ENCODE measurements around the gene CSTF1.

The CSTF1 gene

DNA sequence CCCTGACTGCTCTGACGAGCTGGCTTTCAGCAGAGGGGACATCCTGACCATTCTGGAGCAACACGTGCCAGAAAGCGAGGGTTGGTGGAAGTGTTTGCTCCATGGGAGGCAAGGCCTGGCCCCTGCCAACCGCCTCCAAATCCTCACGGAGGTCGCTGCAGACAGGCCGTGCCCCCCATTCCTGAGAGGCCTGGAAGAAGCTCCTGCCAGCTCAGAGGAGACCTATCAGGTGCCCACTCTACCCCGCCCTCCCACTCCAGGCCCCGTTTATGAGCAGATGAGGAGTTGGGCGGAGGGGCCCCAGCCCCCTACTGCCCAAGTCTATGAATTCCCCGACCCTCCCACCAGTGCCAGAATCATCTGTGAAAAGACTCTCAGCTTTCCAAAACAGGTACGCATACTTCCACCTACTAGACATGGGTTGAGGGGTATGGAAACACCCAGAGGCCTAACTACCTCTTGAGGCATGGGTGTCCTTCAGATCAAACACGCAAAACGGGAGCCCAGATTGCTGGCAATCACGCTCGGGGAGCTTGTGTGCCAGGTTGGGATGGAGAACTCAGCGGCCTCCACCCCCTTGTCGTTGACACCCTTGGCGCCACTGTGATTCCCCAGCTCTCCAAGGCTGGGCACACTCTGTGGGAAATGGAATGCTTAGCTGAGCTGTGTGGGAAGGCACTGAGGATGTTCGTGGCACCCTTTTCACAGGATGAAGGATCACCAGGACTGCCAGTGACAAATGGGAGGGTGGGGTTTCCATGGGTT lies 44.9 kb downstream of the CSTF1 start:
- TF ChIP-seq, protein P1, sequence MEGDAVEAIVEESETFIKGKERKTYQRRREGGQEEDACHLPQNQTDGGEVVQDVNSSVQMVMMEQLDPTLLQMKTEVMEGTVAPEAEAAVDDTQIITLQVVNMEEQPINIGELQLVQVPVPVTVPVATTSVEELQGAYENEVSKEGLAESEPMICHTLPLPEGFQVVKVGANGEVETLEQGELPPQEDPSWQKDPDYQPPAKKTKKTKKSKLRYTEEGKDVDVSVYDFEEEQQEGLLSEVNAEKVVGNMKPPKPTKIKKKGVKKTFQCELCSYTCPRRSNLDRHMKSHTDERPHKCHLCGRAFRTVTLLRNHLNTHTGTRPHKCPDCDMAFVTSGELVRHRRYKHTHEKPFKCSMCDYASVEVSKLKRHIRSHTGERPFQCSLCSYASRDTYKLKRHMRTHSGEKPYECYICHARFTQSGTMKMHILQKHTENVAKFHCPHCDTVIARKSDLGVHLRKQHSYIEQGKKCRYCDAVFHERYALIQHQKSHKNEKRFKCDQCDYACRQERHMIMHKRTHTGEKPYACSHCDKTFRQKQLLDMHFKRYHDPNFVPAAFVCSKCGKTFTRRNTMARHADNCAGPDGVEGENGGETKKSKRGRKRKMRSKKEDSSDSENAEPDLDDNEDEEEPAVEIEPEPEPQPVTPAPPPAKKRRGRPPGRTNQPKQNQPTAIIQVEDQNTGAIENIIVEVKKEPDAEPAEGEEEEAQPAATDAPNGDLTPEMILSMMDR (IDR thresholded peaks at IDR 0.05; ENCODE audit: low read depth, low read length): no peak
- no peak overlapping the region for H3K4me3 ChIP-seq (replicated peaks in 1 of 2; ENCODE audit: low read depth in 2 of 2, low read length in 2 of 2)
- DNase-seq (ENCODE audit: low read depth in 2 of 2): no peak

DNA sequence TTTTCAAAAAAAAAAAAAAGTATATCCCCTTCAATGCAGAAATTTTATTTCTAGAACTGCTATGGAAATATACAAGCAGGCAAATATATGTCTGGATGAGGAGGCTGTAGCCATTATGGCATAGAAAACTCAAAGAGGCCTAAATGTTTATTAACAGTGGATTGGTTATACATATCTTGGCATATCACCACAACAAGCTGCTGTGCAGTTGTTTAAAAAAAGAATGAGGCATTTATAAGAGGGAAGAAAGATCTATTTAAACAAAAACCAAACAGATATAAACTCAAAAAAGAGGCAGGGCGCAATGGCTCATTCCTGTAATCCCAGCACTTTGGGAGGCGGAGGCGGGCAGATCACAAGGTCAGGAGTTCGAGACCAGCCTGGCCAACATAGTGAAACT lies 45.8 kb downstream of the CSTF1 start:
- DNase-seq (ENCODE audit: low read depth in 2 of 2): no peak
- no peak overlapping the region for H3K4me3 ChIP-seq (replicated peaks in 1 of 2; ENCODE audit: low read depth in 2 of 2, low read length in 2 of 2)
- TF ChIP-seq, protein P1 (IDR thresholded peaks at IDR 0.05; ENCODE audit: low read depth, low read length): no peak

DNA sequence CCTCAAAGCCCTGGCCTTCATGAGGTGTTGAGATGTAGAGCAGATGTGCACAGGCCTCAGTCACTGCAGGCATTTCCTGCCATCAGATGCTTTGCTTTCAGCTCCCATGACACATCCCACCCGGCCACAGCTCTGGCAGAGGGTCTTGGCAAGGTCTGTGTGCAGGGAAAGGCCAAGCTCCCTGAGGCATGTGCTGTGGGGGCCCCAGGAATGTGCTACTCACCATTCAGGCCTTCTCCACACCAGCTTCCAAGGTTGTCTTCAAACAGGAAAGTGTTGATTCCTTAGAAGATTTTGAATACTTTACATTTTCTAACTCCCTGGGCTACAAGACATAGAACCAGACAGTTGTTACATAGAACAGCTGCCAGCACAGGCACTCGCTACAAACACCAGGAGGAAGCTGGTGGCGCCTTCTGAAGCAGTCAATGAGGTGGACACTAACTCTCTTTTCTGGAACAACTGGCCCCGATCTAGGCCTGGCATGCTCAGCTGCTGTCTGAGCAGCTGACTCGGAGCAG lies 47.4 kb downstream of the CSTF1 start:
- DNase-seq (ENCODE audit: low read depth in 2 of 2): peak; percentile 97 to 99
- no peak overlapping the region for H3K4me3 ChIP-seq (replicated peaks in 1 of 2; ENCODE audit: low read depth in 2 of 2, low read length in 2 of 2)
- TF ChIP-seq, protein P1 (IDR thresholded peaks at IDR 0.05; ENCODE audit: low read depth, low read length): no peak

DNA sequence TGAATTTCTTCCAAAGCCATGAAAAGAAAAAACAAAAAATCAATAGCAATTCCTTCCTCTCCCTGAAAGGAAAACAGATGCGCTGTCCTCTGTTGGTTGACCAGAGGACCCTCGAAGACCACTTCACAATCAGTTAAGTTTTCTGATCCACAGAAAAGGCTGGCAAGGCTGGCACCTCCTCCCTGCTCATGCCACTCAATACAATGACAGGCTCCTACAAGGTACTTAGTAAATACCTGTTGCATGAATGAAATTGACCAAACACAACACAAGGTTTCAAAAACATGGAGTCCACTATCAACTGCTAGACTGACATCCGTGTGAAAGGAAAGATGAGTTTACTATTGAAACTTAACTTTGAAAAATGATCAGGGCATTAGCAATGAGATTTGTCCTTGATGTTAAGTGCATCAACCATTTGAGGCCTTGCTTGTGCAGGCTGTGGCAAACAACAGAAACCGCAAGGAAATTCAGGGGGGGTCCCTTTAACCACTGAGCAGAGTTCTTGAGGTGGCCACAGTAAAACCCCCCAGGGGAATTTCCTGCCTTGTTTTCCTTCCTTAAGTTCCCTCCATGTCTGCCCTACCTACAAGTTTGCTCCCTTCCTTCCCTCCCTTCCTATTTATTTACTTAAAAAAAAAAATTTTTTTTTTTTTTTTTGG lies 48.0 kb downstream of the CSTF1 start:
- no peak for DNase-seq (ENCODE audit: low read depth in 2 of 2)
- H3K4me3 ChIP-seq (replicated peaks in 1 of 2; ENCODE audit: low read depth in 2 of 2, low read length in 2 of 2): no peak overlapping the region
- TF ChIP-seq, protein P1 (IDR thresholded peaks at IDR 0.05; ENCODE audit: low read depth, low read length): no peak

DNA sequence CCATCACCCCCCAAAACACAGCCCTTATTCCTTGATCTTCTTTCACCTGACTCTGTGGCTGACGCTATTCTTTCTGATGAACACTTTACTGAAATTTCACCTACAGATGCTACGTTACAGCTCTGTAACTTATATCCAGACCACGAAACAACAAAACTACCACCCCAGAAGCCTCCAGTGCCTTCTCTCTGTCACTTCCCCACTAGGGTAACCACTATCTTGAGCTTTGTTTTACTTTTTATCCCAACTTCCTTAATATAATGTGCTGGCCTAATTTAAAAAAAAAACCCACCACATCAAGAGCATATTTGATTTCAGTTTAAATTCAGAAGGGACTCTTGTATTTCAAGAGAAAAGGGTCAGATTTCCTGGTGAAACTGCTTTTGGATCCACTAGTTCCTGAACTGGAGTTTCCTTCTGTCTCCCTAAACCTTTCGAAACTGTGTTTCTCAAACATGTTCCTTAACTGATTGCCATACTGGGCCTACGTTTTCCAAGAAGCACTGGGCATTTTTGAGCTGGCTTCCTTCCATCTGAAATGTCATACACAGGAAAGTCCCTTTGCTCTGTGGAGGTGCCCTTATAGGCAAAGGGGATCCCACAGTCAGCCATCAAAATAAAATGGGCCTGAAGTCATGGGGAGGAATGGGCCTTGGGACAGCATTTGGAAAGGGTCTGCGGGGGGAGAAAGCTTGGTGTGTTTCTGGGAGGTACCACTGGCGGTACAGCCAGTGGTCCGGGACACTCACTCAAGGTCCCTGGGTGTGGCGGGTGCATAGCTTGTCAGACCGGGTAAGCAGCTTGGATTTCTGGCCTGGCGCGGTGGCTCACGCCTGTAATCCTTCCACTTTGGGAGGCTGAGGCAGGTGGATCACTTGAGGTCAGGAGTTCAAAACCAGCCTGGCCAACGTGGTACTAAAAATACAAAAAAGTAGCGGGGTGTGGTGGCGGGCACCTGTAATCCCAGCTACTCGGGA lies 50.2 kb downstream of the CSTF1 start:
- TF ChIP-seq, protein P1 (IDR thresholded peaks at IDR 0.05; ENCODE audit: low read depth, low read length): no peak
- DNase-seq (ENCODE audit: low read depth in 2 of 2): peak; percentile 13 to 53
- no peak overlapping the region for H3K4me3 ChIP-seq (replicated peaks in 1 of 2; ENCODE audit: low read depth in 2 of 2, low read length in 2 of 2)

Measured in cardiac fibroblast (primary cell).